ENCODE measurements around the gene ERI2.
"Not testable (repeated sequence)": the region's sequence is repeated elsewhere in the genome, so short reads cannot be mapped to it uniquely, and the experiment has no call there.

The ERI2 gene

DNA sequence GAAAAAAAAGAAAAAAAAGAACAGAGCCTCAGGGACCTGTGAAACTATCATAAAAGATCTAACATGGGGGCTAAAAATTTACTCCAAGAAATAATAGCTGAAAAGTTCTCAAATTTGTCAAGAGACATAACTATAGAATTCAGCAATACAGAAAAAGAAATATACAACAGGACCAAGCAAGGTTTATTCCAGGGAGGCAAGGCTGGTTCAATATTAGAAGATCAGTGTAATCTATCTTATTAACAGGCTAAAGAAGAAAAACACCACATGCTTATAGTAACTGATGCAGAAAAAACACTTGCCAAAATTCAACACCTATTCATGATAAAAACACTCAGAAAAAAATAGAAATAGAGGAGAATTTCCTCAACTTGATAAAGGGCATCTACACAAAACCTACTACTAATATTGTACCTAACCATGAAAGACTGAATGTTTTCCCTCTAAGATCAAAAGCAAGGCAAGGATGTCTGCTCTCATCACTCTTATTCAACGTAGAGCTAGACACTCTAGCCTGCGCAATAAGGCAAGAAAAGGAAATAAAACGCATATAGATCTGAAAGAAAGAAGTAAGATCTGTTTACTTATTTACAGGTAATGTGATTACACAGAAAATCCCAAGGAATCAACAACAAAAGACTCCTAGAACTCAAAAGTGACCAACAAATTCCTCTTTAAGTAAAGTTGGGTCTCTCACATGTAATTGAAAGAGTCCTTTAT lies 43.7 kb downstream of the ERI2 start:
- DNase-seq: no peak

DNA sequence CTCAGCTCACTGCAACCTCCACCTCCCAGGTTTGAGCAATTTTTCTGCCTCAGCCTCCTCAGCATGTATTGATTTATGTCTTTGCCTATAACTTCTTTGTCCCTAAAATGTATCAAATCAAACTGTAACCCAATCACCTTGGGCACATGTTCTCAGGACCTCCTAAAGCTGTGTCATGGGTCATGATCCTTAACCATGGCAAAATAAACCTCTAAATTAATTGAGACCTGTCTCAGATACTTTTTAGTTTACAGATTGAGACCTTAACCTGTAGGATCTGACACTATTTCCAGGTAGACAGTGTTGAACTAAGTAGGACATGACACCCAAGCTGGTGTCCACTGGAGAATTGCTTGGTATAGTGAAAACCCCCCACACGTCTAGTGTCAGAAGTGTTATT lies 45.1 kb downstream of the ERI2 start:
- no peak for DNase-seq

DNA sequence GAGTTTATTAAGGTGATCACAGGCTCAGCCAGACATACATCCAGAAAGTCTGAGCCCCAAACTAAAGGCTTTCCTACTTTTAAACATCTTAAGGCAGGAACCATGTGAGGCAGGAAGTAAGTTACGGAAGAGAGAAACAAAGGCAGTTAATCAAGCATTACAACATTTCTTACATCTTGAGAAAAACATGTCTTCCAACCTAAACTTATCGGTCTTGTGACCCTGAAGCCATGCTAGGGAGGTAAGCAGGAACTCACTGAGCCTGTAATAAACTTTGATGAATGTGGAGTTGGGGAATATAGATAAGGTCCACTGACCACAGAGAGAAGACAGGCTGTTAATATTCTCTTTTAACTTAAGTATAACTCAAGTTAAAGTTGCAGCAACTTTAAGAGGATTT lies 45.9 kb downstream of the ERI2 start:
- peak; percentile 79 for DNase-seq

DNA sequence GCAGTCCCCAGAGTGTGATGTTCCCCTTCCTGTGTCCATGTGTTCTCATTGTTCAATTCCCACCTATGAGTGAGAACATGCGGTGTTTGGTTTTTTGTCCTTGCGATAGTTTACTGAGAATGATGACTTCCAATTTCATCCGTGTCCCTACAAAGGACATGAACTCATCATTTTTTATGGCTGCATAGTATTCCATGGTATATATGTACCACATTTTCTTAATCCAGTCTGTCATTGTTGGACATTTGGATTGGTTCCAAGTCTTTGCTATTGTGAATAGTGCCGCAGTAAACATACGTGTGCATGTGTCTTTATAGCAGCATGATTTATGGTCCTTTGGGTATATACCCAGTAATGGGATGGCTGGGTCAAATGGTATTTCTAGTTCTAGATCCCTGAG lies 50.5 kb downstream of the ERI2 start:
- not testable (repeated sequence) for DNase-seq

DNA sequence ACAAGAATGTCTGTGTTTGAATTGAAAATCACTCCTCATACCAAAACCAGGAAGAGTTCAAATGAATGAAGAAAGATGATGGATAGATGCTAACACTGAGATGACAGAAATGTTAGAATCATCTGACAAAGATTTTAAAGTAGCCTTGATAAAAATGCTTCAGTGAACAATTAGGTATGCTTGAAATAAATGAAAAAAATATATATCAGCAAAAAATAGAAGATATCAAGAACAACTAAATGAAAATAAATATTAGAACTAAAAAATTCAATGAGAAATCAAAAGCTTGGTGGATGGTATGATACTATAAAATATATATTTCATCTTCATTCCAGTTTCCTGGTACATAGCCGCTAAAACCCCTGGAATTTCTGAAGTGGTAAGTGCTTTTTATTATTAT lies 51.0 kb downstream of the ERI2 start:
- no peak for DNase-seq

DNA sequence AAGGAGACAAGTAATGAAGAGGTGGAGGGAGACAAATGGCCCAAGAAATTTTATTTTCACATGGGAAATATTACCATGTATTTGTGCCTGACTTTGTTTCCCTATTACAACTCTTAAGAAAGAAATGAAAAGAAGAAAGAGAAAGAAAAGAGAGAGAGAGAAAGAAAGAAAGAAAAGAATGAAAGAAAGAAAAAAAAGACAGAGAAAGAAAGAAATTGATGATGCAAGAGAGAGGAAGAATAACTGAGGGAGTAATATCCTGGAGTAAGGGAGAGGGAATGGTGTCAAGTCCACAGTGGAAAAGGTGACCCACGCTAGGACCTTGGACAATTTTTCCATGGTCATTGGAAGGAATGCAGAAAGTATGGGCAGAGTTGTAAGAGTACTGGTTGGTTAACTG lies 52.5 kb downstream of the ERI2 start:
- DNase-seq: no peak

DNA sequence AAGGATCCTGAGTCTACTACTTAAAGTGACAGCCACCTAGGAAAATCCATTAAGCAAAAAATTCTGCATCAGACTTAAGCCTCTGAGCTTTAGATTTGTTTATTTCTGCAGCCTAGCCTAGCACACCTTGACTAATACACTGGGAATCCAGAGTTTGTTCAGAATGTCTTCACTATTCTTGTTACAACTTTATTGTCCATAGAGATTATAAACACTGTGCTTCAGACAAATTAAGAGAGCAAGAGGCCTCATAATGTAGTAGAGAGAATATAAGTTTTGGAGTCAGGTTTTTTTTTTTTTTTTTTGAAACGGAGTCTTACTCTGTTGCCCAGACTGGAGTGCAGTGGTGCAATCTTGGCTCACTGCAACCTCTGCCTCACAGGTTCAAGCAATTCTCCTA lies 55.7 kb downstream of the ERI2 start:
- DNase-seq: no peak

DNA sequence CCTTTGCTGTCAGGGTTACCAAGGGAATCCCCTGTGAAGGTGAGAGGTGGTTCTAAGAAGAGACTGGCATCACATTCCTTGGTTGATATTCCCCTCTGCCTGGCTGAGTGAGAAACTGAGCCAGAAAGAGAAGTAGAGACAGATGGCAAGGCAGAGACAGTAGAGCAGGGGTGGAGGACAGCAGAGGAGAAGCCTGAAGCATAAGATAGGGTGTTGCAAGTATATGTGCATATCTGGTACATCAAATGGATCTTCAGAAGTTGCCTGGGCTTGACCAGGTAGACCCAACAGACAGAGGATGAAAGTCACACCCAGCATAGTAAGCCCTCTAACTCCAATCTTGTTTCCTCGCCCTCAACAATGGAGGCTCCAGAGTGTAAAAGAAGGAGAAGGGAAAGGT lies 56.8 kb downstream of the ERI2 start:
- DNase-seq: no peak

DNA sequence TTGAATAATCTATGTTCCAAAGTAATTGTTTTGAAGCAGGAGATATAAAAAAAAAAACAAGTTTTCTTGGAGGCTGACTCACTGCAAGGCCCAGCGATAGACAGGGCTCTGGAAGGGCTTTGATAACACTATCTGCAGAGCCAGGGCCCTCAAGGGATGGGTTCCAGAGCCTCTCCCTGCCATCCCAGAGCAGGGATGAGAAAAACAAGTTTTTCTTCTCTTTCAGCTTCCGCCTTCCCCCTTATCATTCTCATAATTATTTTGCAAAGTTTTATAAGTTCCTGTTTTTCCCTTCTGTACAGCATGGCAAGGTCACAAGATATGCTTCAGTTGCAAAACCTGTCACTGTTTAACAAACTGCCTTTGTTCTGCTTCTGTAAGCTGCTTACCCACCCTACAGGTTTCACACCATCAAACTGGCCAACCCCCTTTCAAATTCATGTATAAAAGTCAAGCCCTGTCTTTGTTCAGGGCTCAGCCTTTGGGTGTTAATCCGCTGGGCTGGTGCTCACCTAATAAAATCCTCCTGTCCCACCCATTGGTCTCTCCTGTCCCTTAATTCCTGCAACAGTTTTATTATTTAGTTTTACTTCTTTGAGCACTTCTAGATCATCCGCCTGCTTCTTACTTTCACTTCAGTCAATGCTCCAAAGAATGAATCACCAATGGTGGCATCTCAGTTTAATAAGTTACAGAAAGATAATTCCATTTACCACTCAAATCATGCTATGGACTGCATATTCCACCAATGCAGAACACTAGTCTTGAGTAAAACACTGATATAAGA lies 59.0 kb downstream of the ERI2 start:
- peak; percentile 98 for DNase-seq

DNA sequence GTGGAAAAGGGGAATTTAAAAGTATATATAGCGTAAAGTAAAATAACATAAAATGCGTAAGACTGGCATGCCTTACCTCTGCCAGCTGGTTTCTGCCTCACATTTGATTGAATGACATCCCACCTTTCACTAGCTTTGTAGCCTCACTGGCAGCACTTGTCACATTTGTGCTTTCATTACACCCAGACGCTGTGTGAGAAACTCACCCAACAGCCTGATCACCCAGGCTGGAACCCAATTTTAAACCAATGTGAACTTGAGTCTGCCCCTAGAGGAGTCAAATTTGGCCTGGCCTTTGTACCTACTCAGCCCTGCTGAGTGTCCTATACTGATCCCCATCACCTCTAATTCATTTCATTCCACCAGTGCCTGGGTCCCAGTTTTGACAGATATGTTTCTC lies 59.8 kb downstream of the ERI2 start:
- no peak for DNase-seq

All from OCI-M1 (cell line).